Measurements from ENCODE around the gene NRTN. TPM values are rescaled to one million over a fixed set of nuclear protein-coding genes. Genes with fewer than 3 reads are reported as not detected.
A peak's percentile ranks its signal among the peaks of the same experiment; 100 is the strongest.
"Not testable (repeated sequence)": the region's sequence is repeated elsewhere in the genome, so short reads cannot be mapped to it uniquely, and the experiment has no call there.

The NRTN gene
- total and polyA plus RNA-seq, 3 experiments from 2014 or later = 0.26 TPM; not detected in 1

DNA sequence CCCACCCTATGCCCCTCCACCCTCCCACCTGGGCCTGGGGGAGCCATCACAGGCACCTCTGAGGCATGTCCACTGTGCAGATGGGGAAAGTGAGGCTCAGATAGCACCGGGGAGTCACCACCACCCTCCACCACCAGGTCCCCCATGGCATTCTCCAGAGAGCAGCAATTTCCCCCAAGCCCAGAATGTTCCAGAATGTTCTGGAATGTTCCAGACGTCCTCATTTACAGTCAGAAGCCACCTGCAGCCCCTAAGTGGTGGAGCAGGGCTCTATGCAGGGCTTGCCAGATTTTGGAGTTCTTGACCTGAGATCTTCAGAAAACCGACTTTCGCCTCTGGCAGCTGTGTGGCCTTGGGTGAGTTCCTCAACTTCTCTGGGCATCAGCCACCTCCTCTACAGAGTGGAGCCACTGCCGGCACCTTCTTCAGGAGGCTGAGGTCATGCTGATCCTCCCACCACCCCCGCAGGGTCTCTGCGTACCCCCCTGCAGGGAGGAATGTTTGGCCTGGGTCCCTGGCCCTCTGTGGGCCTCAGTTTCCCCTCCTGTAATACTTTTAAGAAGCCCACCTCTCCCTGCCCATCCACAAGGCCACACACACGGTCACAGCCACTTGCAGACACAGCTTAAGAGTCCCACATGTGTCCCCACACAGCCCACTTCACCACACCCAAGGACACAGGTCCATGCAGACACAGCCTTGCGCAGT is 59.3 kb downstream of the NRTN start:
- Mint-ChIP-seq H3K27ac (no peak overlapping the region), H3K4me3 (no peak overlapping the region), H3K36me3 (no peaks in the 10 kb centered on the region), H3K27me3 (peaks cover 13 to 34% of the 10 kb centered on the region in 2 donors), H3K9me3 (no peaks in the 10 kb centered on the region), H3K4me1 (no peaks in the 10 kb centered on the region)
- DNase-seq = no peak
- no peaks in the 10 kb centered on the region for H3K9me3 ChIP-seq (ENCODE audit: low read length)
- ChIA-PET POLR2A (no interaction called here), CTCF (no interaction called here)
- no peak overlapping the region for H3K27ac ChIP-seq (ENCODE audit: low read depth, low read length)
- H3K4me1 ChIP-seq (ENCODE audit: insufficient read depth, low read length) = no peaks in the 10 kb centered on the region
- H3K36me3 ChIP-seq (ENCODE audit: insufficient read depth, low read length) = no peaks in the 10 kb centered on the region
- no peaks in the 10 kb centered on the region for H3K27me3 ChIP-seq (ENCODE audit: insufficient read depth, low read length, poor library complexity, severe bottlenecking)
- H3K4me3 ChIP-seq (ENCODE audit: low read length) = no peak overlapping the region

DNA sequence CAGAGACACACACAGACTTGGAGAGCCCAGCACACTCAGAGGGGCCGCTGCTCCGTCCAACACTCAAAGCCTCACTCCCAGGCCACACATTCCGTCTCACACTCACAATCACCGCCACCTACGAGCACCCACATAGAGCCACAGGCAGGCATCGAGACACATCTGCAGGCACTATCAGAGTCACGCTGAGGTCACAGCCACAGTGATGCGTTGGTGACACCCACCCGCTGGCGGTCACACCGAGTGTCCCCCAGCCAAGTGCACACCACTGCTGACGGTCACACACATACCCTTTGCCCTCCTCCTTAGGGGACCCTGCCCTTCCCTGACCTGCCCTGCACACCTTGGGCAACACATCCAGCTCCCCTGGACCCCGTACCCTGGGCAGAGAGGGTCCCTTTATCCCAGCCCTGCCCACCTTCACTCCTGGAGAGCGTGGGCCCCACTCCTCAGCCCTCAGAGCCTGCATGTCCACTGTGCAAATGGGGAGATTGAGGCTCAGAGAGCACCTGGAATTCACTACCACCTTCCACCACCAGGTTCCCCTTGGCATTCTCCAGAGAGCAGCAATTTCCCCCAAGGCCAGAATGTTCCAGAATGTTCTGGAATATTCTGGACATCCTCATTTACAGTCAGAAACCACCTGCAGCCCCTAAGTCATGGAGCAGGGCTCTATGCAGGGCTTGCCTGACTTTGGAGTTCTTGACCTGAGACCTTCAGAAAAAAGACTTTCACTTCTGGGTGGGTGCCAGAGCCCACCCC is 60.0 kb downstream of the NRTN start:
- Mint-ChIP-seq H3K27ac (peak overlapping the region in 1 of 8 donors; percentile 84), H3K9me3 (no peaks in the 10 kb centered on the region), H3K27me3 (peaks cover 13 to 33% of the 10 kb centered on the region in 2 donors), H3K36me3 (no peaks in the 10 kb centered on the region), H3K4me3 (no peak overlapping the region), H3K4me1 (no peaks in the 10 kb centered on the region)
- H3K4me1 ChIP-seq (ENCODE audit: insufficient read depth, low read length) = no peaks in the 10 kb centered on the region
- no peaks in the 10 kb centered on the region for H3K27me3 ChIP-seq (ENCODE audit: insufficient read depth, low read length, poor library complexity, severe bottlenecking)
- POLR2A ChIA-PET = no interaction called here
- DNase-seq = no peak
- no peak overlapping the region for H3K4me3 ChIP-seq (ENCODE audit: low read length)
- CTCF ChIA-PET = no interaction called here
- H3K36me3 ChIP-seq (ENCODE audit: insufficient read depth, low read length) = no peaks in the 10 kb centered on the region
- H3K9me3 ChIP-seq (ENCODE audit: low read length) = no peaks in the 10 kb centered on the region
- no peak overlapping the region for H3K27ac ChIP-seq (ENCODE audit: low read depth, low read length)

DNA sequence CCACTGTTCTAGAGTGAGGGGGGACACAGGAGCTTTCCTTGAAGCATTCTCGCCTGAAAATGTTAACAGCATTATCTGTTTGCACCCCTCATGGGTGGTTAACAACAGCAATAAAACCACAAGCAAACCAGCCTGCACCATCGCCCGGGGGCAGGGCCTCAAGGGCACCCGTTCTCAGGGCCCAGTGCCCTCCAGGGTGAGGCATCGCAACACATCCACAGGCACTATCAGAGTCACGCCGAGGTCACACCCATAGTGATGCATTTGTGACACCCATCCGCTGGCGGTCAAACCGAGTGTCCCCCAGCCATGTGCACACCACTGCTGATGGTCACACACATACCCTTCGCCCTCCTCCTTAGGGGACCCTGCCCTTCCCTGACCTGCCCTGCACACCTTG is 60.9 kb downstream of the NRTN start:
- H3K27me3 Mint-ChIP-seq = peaks cover 12 to 28% of the 10 kb centered on the region in 2 donors
- no peaks in the 10 kb centered on the region for H3K9me3 ChIP-seq (ENCODE audit: low read length)
- H3K4me1 ChIP-seq (ENCODE audit: insufficient read depth, low read length) = no peaks in the 10 kb centered on the region
- DNase-seq = no peak
- no peaks in the 10 kb centered on the region for H3K36me3 ChIP-seq (ENCODE audit: insufficient read depth, low read length)
- no peaks in the 10 kb centered on the region for H3K4me1 Mint-ChIP-seq
- ChIA-PET POLR2A (no interaction called here), CTCF (no interaction called here)
- H3K27ac Mint-ChIP-seq = no peak overlapping the region
- no peaks in the 10 kb centered on the region for H3K9me3 Mint-ChIP-seq
- H3K27ac ChIP-seq (ENCODE audit: low read depth, low read length) = no peak overlapping the region
- no peaks in the 10 kb centered on the region for H3K36me3 Mint-ChIP-seq
- no peaks in the 10 kb centered on the region for H3K27me3 ChIP-seq (ENCODE audit: insufficient read depth, low read length, poor library complexity, severe bottlenecking)
- H3K4me3 ChIP-seq (ENCODE audit: low read length) = no peak overlapping the region
- no peak overlapping the region for H3K4me3 Mint-ChIP-seq

DNA sequence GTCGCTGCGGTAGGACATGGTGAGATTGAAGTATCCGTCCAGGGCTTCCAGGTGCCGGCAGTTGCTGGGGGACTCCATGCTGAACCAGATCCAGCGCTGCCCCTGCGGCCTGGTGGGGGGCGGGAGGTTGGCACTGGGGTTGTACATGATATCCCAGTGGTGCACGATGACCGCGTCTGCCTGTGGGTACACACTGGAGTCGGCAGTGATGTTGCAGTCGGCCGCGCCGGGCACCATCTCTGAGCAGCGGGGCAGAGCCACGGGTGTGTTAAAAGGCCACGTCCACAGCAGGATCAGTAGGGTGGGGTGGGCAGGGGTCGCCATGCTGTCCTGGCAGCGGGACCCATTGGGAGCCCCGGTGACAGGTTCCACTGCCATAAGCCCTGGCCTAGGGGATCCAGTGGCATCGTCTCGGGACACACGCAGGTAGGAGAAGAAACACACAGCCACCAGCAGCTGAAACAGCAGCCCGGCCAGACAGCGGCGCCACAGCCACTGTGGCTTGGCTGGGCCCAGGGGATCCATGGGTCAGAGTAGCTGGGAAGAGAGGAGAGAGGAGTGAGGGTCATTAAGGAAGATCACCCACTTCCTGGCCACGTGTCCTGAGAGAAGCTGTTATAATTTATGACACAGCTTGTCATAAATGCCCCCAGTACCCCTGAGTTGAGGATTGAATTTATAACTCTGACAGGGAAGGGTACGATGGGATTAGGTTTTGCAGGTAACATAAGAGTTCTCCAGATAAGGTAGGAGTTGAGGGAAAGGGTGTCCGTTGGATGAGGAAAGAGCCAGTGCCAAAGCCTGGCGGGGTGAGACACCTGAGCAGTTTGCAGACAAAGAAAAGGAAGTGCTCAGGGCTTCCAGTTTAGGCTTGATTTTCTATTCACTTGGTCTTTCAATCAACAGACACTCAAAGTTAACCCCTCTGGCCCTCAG is 62.6 kb downstream of the NRTN start:
- H3K27ac ChIP-seq (ENCODE audit: low read depth, low read length) = no peak overlapping the region
- no peak for DNase-seq
- no peaks in the 10 kb centered on the region for H3K36me3 ChIP-seq (ENCODE audit: insufficient read depth, low read length)
- no peak overlapping the region for H3K4me3 ChIP-seq (ENCODE audit: low read length)
- no peaks in the 10 kb centered on the region for H3K27me3 ChIP-seq (ENCODE audit: insufficient read depth, low read length, poor library complexity, severe bottlenecking)
- Mint-ChIP-seq H3K36me3 (no peaks in the 10 kb centered on the region), H3K27me3 (peaks cover 8 to 23% of the 10 kb centered on the region in 2 donors), H3K9me3 (no peaks in the 10 kb centered on the region), H3K27ac (no peak overlapping the region), H3K4me1 (no peaks in the 10 kb centered on the region), H3K4me3 (no peak overlapping the region)
- no peaks in the 10 kb centered on the region for H3K9me3 ChIP-seq (ENCODE audit: low read length)
- CTCF ChIA-PET = no interaction called here
- H3K4me1 ChIP-seq (ENCODE audit: insufficient read depth, low read length) = no peaks in the 10 kb centered on the region
- POLR2A ChIA-PET = no interaction called here

DNA sequence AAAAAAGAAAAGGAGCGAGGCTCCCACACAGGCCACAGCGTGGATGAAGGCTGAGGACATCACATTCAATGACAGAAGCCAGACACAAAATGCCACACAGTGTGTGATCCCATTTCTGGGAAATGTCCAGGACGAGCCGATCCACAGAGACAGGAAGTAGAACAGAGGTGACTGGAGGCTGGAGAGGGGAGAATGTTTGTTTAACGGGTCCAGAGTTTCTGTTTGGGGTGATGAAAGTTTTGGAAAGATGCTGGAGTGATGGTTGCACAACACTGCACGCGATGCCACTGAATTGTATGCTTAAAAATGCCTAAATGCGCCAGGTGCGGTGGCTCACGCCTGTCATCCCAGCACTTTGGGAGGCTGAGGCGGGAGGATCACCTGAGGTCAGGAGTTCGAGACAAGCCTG is 66.1 kb downstream of the NRTN start:
- peaks cover 0 to 2% (median 0%) of the 10 kb centered on the region in 5 donors for H3K9me3 Mint-ChIP-seq
- Histone ChIP-seq H3K27me3 (ENCODE audit: insufficient read depth, low read length, poor library complexity, severe bottlenecking) (no peaks in the 10 kb centered on the region), H3K9me3 (ENCODE audit: low read length) (no peaks in the 10 kb centered on the region), H3K4me1 (ENCODE audit: insufficient read depth, low read length) (no peaks in the 10 kb centered on the region), H3K36me3 (ENCODE audit: insufficient read depth, low read length) (no peaks in the 10 kb centered on the region), H3K4me3 (ENCODE audit: low read length) (no peak overlapping the region), H3K27ac (ENCODE audit: low read depth, low read length) (no peak overlapping the region)
- DNase-seq = no peak
- H3K27me3 Mint-ChIP-seq = peaks cover 5 to 9% of the 10 kb centered on the region in 2 donors
- H3K36me3 Mint-ChIP-seq = no peaks in the 10 kb centered on the region
- H3K27ac Mint-ChIP-seq = no peak overlapping the region
- POLR2A ChIA-PET = no interaction called here
- H3K4me3 Mint-ChIP-seq = no peak overlapping the region
- H3K4me1 Mint-ChIP-seq = no peaks in the 10 kb centered on the region
- CTCF ChIA-PET = no interaction called here

DNA sequence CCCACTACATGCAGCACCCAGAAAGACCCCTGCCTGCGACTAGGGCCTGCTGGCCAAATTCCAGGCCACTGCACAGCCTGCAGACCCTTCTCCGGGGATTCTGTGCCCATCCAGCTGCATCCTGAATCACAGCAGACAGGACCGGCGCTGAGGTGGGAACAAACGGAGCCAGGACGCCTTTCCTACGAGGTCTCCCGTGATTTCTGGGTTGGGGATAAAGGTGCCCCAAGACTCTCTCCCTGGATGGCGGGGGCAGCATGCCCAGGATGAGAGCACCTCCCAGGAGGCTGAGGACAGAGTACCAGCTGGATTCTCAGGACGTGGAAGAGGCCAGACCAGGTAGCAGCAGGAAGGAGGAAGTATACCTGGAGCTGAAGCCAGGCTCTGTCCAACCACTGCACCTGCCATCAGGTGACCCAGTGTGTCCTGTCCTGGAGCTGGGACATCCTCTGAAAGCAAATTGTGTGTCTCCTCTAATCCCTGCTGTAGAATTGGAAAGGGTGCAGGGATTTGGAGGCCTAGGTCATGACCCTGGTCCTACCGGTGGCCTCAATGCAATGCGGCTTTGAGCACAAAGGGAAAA is 68.8 kb downstream of the NRTN start:
- no peak overlapping the region for H3K27ac ChIP-seq (ENCODE audit: low read depth, low read length)
- H3K4me3 ChIP-seq (ENCODE audit: low read length) = no peak overlapping the region
- CTCF ChIA-PET = no interaction called here

DNA sequence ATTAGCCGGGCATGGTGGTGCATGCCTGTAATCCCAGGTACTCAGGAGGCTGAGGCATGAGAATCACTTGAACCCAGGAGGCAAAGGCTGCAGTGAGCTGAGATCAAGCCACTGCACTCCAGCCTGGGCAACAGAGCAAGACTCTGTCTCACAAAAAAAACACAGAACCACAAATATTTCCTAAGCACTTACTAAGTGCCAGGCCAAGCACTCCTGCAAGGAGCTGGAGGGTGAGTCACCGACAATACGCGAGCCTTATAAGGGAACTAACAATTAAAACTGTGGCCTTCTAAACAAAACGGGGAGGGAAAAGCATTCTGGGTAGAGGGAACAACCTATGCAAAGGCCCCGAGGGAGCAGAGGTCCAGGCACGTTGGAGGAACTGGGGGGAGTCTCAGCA is 69.6 kb downstream of the NRTN start:
- H3K4me3 ChIP-seq (ENCODE audit: low read length); POLR2A ChIA-PET; H3K9me3 ChIP-seq (ENCODE audit: low read length); DNase-seq; H3K27ac ChIP-seq (ENCODE audit: low read depth, low read length); H3K4me1 Mint-ChIP-seq; H3K27me3 ChIP-seq (ENCODE audit: insufficient read depth, low read length, poor library complexity, severe bottlenecking); H3K36me3 ChIP-seq (ENCODE audit: insufficient read depth, low read length); H3K9me3 Mint-ChIP-seq; H3K27ac Mint-ChIP-seq; H3K4me3 Mint-ChIP-seq; H3K4me1 ChIP-seq (ENCODE audit: insufficient read depth, low read length); H3K36me3 Mint-ChIP-seq; CTCF ChIA-PET: not testable (repeated sequence)
- H3K27me3 Mint-ChIP-seq = peaks cover 4 to 19% of the 10 kb centered on the region in 2 donors

More for the DNA sequence above, 68.8 kb downstream of the NRTN start:
- Mint-ChIP-seq H3K27me3 (peaks cover 6 to 12% of the 10 kb centered on the region in 2 donors), H3K36me3 (no peaks in the 10 kb centered on the region), H3K4me1 (no peaks in the 10 kb centered on the region), H3K9me3 (peaks cover 0 to 2% (median 0%) of the 10 kb centered on the region in 5 donors), H3K27ac (no peak overlapping the region), H3K4me3 (no peak overlapping the region)
- Histone ChIP-seq H3K27me3 (ENCODE audit: insufficient read depth, low read length, poor library complexity, severe bottlenecking) (no peaks in the 10 kb centered on the region), H3K36me3 (ENCODE audit: insufficient read depth, low read length) (no peaks in the 10 kb centered on the region), H3K4me1 (ENCODE audit: insufficient read depth, low read length) (no peaks in the 10 kb centered on the region), H3K9me3 (ENCODE audit: low read length) (no peaks in the 10 kb centered on the region)
- DNase-seq = no peak
- POLR2A ChIA-PET = no interaction called here

DNA sequence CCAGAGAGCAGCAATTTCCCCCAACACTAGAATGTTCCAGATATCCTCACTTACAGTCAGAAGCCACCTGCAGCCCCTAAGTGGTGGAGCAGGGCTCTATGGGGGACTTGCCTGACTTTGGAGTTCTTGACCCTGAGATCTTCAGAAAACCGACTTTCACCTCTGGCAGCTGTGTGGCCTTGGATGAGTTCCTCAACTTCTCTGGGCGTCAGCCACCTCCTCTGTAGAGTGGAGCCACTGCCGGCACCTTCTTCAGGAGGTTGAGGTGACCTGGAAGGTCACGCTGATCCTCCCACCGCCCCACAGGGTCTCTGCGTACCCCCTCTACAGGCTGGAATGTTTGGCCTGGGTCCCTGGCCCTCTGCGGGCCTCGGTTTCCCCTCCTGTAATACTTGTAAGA is 72.6 kb downstream of the NRTN start:
- no peaks in the 10 kb centered on the region for H3K27me3 ChIP-seq (ENCODE audit: insufficient read depth, low read length, poor library complexity, severe bottlenecking)
- H3K27me3 Mint-ChIP-seq = peaks cover 4 to 28% of the 10 kb centered on the region in 2 donors

More for the DNA sequence above, 72.6 kb downstream of the NRTN start:
- peaks cover 0 to 2% (median 0%) of the 10 kb centered on the region in 5 donors for H3K9me3 Mint-ChIP-seq
- no peak overlapping the region for H3K27ac Mint-ChIP-seq
- H3K4me3 ChIP-seq (ENCODE audit: low read length) = no peak overlapping the region
- H3K36me3 Mint-ChIP-seq = no peaks in the 10 kb centered on the region
- no peak overlapping the region for H3K4me3 Mint-ChIP-seq
- DNase-seq = no peak
- no peaks in the 10 kb centered on the region for H3K9me3 ChIP-seq (ENCODE audit: low read length)
- no peaks in the 10 kb centered on the region for H3K4me1 Mint-ChIP-seq
- no peak overlapping the region for H3K27ac ChIP-seq (ENCODE audit: low read depth, low read length)
- no peaks in the 10 kb centered on the region for H3K4me1 ChIP-seq (ENCODE audit: insufficient read depth, low read length)
- no peaks in the 10 kb centered on the region for H3K36me3 ChIP-seq (ENCODE audit: insufficient read depth, low read length)
- ChIA-PET CTCF (no interaction called here), POLR2A (no interaction called here)

Data from CD8-positive, alpha-beta memory T cell (primary cell).